T-helper 1 cell treated with Interleukin-12 subunit alpha and Interleukin-12 subunit beta and Interleukin-4 antibody, amounts not matched to agents 30 μg/mL and 1 μg/mL, for 36 hours (primary cell): ENCODE measurements around the gene MCU.
"Not testable (repeated sequence)": the region's sequence is repeated elsewhere in the genome, so short reads cannot be mapped to it uniquely, and the experiment has no call there.

Source experiments
- H3K27ac Mint-ChIP-seq: one replicate; pipeline ENCODE4 v1.8.0; 2021; ENCODE audit warnings: mild to moderate bottlenecking, mixed read lengths
- H3K27me3 Mint-ChIP-seq: one replicate; pipeline ENCODE4 v1.8.0; 2021; ENCODE audit warnings: low read depth, mixed read lengths
- H3K36me3 Mint-ChIP-seq: one replicate; pipeline ENCODE4 v1.8.0; 2021; ENCODE audit warnings: low read depth, mixed read lengths
- H3K4me1 Mint-ChIP-seq: one replicate; pipeline ENCODE4 v1.8.0; 2021; ENCODE audit warnings: low read depth, mixed read lengths
- H3K4me3 Mint-ChIP-seq: one replicate; pipeline ENCODE4 v1.8.0; 2021; ENCODE audit warnings: mild to moderate bottlenecking, moderate library complexity, mixed read lengths
- H3K9me3 Mint-ChIP-seq: one replicate; pipeline ENCODE4 v1.8.0; 2021; ENCODE audit warnings: mixed read lengths

Gene MCU

GRCh38 chr10:72667207-72667864, 24.6 kb upstream of the MCU start:
- Mint-ChIP-seq H3K9me3 (no peaks in the 10 kb centered on the region), H3K27ac (no peak overlapping the region), H3K27me3 (peaks cover 18% of the 10 kb centered on the region), H3K4me3 (no peak overlapping the region), H3K4me1 (no peaks in the 10 kb centered on the region), H3K36me3 (no peaks in the 10 kb centered on the region)

DNA sequence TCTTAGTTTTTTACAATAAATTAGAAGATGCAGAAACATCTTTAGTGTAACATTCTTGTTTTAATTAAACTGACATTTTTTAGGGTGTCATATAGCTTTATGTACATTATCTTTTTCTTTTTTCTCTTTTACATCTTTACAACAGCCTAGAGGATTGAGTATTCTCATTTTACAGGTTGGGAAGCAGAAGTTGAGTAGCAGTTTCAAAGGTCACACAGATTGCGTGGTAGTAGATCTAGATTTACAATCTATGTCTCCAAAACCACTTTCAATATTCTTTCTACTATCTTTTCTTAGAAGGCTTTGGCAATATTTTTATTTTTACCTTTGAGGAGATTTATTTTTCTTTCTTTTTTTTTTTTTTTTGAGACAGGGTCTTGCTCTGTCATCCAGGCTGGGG, 18.7 kb upstream of the MCU start:
- H3K36me3 Mint-ChIP-seq = peaks cover 2% of the 10 kb centered on the region
- H3K27ac Mint-ChIP-seq = no peak overlapping the region

GRCh38 chr10:72674174-72674573, 17.8 kb upstream of the MCU start:
- H3K36me3 Mint-ChIP-seq, H3K27ac Mint-ChIP-seq, H3K9me3 Mint-ChIP-seq: not testable (repeated sequence)

More for the DNA sequence above, 18.7 kb upstream of the MCU start:
- no peak overlapping the region for H3K4me3 Mint-ChIP-seq
- peaks cover 20% of the 10 kb centered on the region for H3K27me3 Mint-ChIP-seq
- no peaks in the 10 kb centered on the region for H3K9me3 Mint-ChIP-seq
- peaks cover 8% of the 10 kb centered on the region for H3K4me1 Mint-ChIP-seq

GRCh38 chr10:72679838-72680241, 12.1 kb upstream of the MCU start:
- Mint-ChIP-seq H3K27ac (no peak overlapping the region), H3K27me3 (peaks cover 4% of the 10 kb centered on the region), H3K4me3 (no peak overlapping the region), H3K36me3 (peaks cover 2% of the 10 kb centered on the region), H3K9me3 (no peaks in the 10 kb centered on the region), H3K4me1 (peaks cover 8% of the 10 kb centered on the region)

More at GRCh38 chr10:72674174-72674573, 17.8 kb upstream of the MCU start:
- H3K4me1 Mint-ChIP-seq, H3K4me3 Mint-ChIP-seq: not testable (repeated sequence)
- peaks cover 18% of the 10 kb centered on the region for H3K27me3 Mint-ChIP-seq

DNA sequence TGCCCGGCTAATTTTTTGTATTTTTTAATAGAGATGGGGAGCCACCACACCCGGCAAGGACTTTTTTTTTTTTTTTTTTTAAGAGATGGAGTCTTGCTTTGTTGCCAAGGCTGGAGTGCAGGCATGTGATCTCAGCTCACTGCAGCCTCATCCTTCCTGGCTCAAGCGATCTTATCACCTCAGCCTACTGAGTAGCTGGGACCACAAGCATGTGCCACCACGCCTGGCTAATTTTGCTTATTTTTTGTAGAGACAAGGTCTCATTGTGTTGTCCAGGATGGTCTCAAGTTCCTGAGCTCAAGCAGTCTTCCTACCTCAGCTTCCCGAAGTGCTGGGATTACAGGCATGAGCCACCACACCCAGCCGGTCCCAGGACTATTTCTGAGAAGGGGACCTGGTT, 9.3 kb upstream of the MCU start:
- Mint-ChIP-seq H3K27me3 (peaks cover 17% of the 10 kb centered on the region), H3K4me3 (no peak overlapping the region), H3K9me3 (no peaks in the 10 kb centered on the region), H3K36me3 (no peaks in the 10 kb centered on the region), H3K27ac (no peak overlapping the region), H3K4me1 (no peaks in the 10 kb centered on the region)

- Mint-ChIP-seq H3K27me3 (peaks cover 26% of the 10 kb centered on the region), H3K4me1 (peaks cover 3% of the 10 kb centered on the region), H3K36me3 (no peaks in the 10 kb centered on the region)
Measured at GRCh38 chr10:72685264-72685921, 6.5 kb upstream of the MCU start.

GRCh38 chr10:72686430-72686829, 5.5 kb upstream of the MCU start:
- not testable (repeated sequence) for H3K4me3 Mint-ChIP-seq, H3K9me3 Mint-ChIP-seq, H3K36me3 Mint-ChIP-seq, H3K27ac Mint-ChIP-seq, H3K4me1 Mint-ChIP-seq
- peaks cover 26% of the 10 kb centered on the region for H3K27me3 Mint-ChIP-seq

More at GRCh38 chr10:72685264-72685921, 6.5 kb upstream of the MCU start:
- no peak overlapping the region for H3K4me3 Mint-ChIP-seq
- H3K9me3 Mint-ChIP-seq = no peaks in the 10 kb centered on the region
- H3K27ac Mint-ChIP-seq = no peak overlapping the region

DNA sequence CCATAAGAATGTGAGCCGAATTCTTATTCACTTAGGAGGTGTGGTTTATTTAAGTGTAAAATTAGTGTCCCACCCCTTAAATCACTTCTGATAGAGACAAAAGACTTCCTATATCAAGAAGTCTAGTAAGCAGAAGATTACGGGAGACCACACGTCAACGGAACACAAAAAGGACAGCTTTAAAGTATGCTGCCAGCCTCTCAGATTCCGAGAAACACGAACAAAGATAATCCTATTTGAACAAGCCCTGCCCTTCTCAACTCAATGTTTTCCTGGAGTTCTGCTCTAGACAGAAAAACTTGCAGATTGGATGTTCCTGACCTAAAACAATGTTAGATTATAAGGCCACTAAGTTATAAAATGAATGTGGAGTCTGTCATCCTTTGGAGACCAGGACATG, 4.9 kb upstream of the MCU start:
- H3K27ac Mint-ChIP-seq = no peak overlapping the region
- no peak overlapping the region for H3K4me3 Mint-ChIP-seq
- H3K9me3 Mint-ChIP-seq = no peaks in the 10 kb centered on the region
- no peaks in the 10 kb centered on the region for H3K36me3 Mint-ChIP-seq
- H3K4me1 Mint-ChIP-seq = peaks cover 9% of the 10 kb centered on the region
- H3K27me3 Mint-ChIP-seq = peaks cover 26% of the 10 kb centered on the region

DNA sequence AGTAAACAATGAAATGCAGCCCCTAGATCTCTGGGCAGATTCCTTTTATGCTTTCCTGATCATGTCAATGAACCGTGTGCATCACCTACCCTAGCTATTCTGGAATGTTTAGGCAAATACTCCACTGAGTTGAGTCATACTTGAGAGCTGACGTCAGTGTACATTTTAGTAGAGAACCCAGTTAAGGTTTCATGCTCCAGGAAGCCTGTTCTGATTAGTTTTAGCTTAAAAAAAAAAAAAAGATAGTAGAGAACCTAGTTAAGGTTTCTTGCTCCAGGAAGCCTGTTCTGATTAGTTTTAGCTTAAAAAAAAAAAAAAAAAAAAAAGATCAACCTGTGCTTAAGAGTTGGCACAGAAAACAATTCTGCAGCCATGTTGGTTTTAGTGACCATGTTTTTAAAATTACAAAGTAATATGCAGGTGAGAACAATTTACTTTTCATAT, 3.7 kb upstream of the MCU start:
- H3K4me1 Mint-ChIP-seq = peaks cover 15% of the 10 kb centered on the region
- no peak overlapping the region for H3K27ac Mint-ChIP-seq

DNA sequence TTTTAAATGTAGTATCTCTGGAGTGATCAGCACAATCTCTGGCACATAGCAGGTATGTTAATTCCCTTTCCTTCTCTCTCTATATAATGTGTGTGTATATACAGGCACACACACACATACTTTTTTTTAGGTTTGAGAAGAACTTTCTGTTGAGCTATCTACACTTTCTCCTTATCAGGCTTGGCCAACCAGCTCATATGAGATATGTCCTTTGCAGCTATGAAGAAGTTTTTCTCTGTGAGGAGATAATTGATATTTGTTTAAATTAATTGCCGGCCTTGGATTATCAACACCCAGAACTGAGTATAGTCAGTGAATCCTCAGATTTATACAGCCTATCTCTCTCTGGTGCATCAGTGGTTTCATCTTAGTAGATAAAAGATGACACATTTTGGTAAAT, 2.3 kb upstream of the MCU start:
- H3K9me3 Mint-ChIP-seq = no peaks in the 10 kb centered on the region
- no peaks in the 10 kb centered on the region for H3K36me3 Mint-ChIP-seq
- H3K4me3 Mint-ChIP-seq = no peak overlapping the region
- no peak overlapping the region for H3K27ac Mint-ChIP-seq
- peaks cover 23% of the 10 kb centered on the region for H3K4me1 Mint-ChIP-seq
- H3K27me3 Mint-ChIP-seq = peaks cover 25% of the 10 kb centered on the region

More for the DNA sequence above, 3.7 kb upstream of the MCU start:
- H3K27me3 Mint-ChIP-seq = peaks cover 29% of the 10 kb centered on the region
- no peak overlapping the region for H3K4me3 Mint-ChIP-seq
- no peaks in the 10 kb centered on the region for H3K36me3 Mint-ChIP-seq
- H3K9me3 Mint-ChIP-seq = no peaks in the 10 kb centered on the region

- H3K4me3 Mint-ChIP-seq = peak overlapping the region; percentile 14
Measured at GRCh38 chr10:72690071-72690755, 1.7 kb upstream of the MCU start.

GRCh38 chr10:72691470-72691862, 477 bp upstream of the MCU start:
- Mint-ChIP-seq H3K27me3 (peaks cover 16% of the 10 kb centered on the region), H3K4me1 (peaks cover 27% of the 10 kb centered on the region), H3K27ac (no peak overlapping the region), H3K36me3 (no peaks in the 10 kb centered on the region), H3K4me3 (peak overlapping the region; percentile 80), H3K9me3 (no peaks in the 10 kb centered on the region)

More at GRCh38 chr10:72690071-72690755, 1.7 kb upstream of the MCU start:
- H3K27me3 Mint-ChIP-seq = peaks cover 24% of the 10 kb centered on the region
- no peak overlapping the region for H3K27ac Mint-ChIP-seq
- no peaks in the 10 kb centered on the region for H3K36me3 Mint-ChIP-seq
- H3K9me3 Mint-ChIP-seq = no peaks in the 10 kb centered on the region
- H3K4me1 Mint-ChIP-seq = peaks cover 27% of the 10 kb centered on the region

- no peaks in the 10 kb centered on the region for H3K36me3 Mint-ChIP-seq
- H3K4me3 Mint-ChIP-seq = peak overlapping the region; percentile 91
- peaks cover 27% of the 10 kb centered on the region for H3K4me1 Mint-ChIP-seq
- H3K27ac Mint-ChIP-seq = peak overlapping the region; percentile 76
- H3K27me3 Mint-ChIP-seq = peaks cover 12% of the 10 kb centered on the region
- no peaks in the 10 kb centered on the region for H3K9me3 Mint-ChIP-seq
Measured at GRCh38 chr10:72692744-72692993, 726 bp downstream of the MCU start.

DNA sequence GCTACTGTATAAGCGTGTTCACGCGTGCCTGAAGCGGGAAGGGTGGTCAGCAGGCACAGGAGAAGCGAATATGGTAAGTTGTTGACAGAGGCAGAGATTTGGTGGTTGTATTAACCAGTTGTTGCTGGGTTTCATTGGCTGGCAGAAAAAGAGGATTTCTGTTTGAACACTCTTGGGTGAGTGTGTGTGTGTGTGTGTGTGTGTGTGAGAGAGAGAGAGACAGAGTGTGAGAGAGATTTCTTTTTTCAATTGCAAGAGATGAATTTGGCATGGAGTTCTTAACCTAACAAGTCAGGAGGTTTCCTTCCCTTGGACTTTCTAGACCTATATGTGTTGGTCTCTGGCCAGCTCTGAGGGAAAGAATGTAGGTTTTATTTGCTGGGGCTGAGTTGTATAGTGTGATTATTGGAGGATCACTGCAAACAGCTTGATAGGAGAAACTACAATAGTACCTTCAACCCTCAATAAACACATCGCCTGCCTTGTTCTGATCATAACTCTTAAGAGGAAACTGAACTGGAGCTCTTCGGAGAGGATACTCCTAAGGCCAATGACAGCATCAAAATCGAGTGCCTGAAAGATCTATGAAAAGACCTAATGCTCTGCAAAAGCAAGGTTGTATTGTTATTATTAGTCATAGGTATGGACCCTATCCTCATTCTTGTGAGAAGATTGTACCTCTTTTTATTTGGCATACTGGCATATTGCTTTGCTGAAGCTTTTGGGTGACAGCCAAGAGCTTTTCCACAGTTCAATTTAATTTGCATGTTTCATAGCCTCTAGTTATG, 1.2 kb downstream of the MCU start:
- Mint-ChIP-seq H3K27me3 (peaks cover 8% of the 10 kb centered on the region), H3K4me3 (peak overlapping the region; percentile 91), H3K36me3 (no peaks in the 10 kb centered on the region), H3K4me1 (peaks cover 27% of the 10 kb centered on the region), H3K27ac (peak overlapping the region; percentile 76), H3K9me3 (no peaks in the 10 kb centered on the region)
